GM21619 (cell line): ENCODE measurements around the gene CGB1.
"Not testable (repeated sequence)": the region's sequence is repeated elsewhere in the genome, so short reads cannot be mapped to it uniquely, and the experiment has no call there.

Experiments
- ATAC-seq: cut with Tn5 transposase; IDR thresholded peaks from one replicate; pipeline ENCODE4 v1.9.1; 2021; ENCODE audit not compliant: unreplicated experiment

CGB1 gene

GRCh38 chr19:49024233-49024632, 12.5 kb downstream of the CGB1 start, which contains the start of gene CGB3:
TSS of gene CGB3 (minus strand) at chr19:49024333. CDS start at chr19:49023971, 362 bp downstream.
- not testable (repeated sequence) for ATAC-seq

DNA sequence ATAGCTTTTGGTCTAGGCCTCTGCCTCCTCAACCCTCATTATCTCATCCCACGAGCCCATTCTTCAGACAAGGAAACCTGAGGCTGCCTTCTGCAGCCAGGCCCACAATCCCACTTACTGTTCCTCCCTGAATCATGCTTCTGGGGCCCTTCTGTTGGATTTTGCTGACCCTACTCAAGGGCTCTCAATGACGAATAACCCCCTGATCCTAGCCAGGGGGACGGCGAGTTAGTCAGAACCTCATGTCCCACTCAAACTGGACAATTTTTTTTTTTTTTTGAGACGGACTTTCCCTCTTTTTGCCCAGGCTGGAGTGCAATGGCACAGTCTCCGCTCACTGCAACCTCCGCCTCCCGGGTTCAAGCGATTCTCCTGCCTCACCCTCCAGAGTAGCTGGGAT, 14.6 kb downstream of the CGB1 start:
- no peak for ATAC-seq

DNA sequence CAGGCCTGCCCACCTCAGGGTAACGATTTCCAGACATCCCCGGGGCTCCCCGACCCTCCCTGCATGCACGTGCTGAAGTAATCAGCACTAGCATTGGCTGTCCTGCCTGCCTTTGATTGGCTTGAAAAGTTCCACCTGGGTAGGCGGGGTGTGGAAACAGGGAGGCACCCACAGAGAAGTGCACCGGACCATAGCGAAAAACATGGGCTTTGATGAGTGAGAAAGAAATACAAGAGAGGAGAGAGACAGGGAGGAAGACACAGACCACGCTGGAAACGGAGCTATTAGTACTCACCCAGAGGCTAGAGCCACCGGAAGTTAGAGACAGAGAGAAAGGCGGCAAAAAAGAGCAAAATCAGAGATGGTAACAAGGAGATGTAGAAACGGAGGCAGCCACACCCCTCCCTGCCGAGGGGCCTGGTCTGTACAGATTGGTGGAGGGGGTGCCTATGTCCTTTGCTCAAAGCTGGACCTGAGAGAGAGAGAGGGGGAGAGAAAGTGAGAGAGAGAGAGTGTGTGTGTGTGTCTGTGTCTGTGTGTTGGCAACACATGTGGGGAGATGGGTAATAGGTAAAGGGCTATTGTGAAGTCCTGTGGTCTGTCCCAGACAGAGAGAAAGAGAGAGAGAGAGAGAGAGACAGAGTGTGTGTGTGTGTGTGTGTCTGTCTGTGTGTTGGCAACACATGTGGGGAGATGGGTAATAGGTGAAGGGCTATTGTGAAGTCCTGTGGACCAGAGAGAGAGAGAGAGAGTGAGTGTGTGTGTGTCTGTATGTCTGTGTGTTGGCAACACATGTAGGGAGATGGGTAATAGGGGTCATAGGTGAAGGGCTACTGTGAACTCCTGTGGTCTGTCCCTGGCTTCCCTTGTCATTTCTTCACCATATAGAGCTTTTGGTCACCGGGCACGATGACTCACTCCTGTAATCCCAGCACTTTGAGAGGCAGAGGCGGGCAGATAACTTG, 15.5 kb downstream of the CGB1 start:
- no peak for ATAC-seq

DNA sequence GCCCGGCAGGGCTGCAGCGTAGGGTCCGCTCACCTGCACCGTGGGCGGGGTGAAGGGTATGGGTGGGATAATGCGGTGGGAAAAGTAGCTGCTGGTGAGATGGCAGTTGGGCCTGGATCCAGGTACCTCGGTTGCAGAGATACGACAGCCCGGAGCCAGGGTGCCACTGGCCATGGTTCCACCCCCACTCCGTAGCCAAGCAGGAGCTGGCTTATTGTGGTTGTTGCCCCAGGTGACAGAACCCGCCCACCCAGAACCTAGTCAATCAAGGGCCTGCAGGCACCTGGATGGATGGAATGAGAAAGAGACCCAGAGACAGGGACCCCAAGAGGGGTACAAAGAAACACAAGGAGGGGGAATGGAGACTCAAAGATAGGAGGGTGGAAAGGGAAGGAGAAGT, 16.4 kb downstream of the CGB1 start:
- no peak for ATAC-seq

DNA sequence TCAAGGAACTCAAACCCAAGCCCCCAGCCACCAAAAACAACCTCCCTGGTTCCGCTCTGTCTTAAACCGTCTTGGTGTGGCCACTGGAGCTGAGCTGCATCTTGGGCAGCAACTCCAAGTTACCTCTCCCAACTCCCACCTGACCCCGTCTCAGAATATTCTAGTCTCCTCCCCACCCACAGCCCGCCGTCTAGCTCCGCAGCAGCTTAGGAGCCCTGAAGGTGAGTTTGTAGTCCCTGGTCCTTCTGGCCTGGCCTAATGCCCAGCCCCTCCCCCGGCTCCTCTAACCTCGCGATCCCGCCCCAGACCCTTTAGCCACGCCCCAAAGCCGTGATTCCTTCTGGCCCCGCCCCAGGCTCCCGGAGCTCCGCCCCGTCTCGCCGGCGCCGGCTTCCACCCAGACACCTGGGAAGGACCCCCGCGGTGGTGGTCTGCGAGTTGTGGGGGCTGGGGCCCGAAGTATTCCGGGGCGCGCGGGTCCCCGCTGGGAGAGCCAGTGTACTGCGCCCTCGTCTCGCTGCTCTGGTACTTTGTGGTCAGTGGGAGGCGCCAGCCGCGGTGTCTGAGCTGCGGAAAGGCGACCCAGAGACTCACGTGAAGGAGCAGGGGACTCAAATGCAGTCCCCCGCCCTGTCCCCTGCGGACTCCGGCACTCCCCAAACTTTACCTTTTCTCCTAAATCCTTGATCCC, 17.3 kb downstream of the CGB1 start:
- ATAC-seq, result no peak

- ATAC-seq, result not testable (repeated sequence)
Observed at GRCh38 chr19:49018388-49019241, 18.1 kb downstream of the CGB1 start.

DNA sequence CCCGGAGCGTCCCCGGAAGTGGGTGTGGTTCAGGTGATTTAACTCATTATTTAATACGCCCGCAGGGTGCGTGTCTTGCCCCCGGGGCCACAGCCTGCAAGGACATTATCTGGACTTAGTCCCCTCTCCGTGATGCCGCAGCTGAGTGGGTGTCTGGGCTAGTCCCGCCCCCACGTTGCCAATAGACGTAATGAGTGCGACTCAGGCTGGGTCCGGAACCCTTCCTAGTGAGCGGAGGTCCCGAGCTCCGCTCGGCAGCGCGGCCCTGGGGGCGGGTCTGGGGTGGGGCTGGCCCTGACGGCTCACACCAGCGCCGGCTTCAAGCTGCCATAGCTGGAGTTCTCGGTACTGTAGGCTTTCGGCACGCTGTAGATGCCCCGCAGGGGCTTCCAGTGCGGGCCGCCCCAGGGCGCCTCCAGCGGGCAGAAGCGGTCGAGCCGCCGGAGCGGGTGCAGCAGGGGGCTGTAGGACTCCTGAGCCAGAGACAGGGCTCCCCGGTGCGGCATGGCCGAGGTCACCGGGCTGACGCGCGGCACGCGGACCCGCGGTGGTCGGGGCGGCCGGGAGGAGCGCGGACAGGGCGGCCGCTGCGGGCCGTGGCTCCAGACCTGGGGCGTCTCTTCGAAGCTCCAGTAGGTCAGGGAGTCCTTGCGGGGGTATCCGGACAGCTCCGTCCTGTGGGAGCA, 18.9 kb downstream of the CGB1 start:
- ATAC-seq, result no peak

DNA sequence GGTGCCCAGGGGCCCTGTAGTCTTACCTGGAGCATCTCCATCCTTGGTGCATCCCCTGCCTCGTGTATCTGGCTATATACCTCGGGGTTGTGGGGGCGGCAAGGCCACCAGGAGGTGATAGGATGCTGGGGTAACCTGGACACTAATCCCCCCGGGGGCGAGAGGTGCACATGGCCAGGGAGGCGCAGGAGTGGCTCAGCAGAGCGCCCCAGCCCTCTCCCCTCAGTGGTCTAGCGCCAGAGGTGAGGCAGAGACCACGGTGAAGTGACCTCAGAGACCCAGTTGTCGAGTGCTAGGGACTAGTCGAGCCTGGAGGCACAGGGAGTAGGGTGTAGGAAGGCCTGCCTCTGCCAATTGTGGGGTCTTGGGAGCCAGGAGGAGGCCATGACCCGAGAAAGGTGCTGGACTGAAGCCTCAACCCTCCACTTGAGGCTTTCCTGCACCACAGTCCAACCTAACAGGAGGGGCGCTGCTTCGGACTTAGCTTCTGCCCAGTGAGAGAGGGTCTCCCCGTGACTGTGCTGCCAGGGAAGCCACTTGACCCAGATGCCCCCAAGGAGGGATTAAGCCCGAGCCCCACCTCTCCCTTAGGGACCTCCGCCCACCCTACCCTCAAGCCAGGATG, 19.5 kb downstream of the CGB1 start, which contains the start of gene LHB:
Gene LHB, minus strand, starts transcription at position 51 of the 625 bp plus-strand sequence. Its CDS starts 10 bp downstream, at position 41.
- no peak for ATAC-seq

- no peak for ATAC-seq
Observed at GRCh38 chr19:49016067-49016839, 20.4 kb downstream of the CGB1 start.

GRCh38 chr19:49014870-49015255, 21.8 kb downstream of the CGB1 start:
- no peak for ATAC-seq

DNA sequence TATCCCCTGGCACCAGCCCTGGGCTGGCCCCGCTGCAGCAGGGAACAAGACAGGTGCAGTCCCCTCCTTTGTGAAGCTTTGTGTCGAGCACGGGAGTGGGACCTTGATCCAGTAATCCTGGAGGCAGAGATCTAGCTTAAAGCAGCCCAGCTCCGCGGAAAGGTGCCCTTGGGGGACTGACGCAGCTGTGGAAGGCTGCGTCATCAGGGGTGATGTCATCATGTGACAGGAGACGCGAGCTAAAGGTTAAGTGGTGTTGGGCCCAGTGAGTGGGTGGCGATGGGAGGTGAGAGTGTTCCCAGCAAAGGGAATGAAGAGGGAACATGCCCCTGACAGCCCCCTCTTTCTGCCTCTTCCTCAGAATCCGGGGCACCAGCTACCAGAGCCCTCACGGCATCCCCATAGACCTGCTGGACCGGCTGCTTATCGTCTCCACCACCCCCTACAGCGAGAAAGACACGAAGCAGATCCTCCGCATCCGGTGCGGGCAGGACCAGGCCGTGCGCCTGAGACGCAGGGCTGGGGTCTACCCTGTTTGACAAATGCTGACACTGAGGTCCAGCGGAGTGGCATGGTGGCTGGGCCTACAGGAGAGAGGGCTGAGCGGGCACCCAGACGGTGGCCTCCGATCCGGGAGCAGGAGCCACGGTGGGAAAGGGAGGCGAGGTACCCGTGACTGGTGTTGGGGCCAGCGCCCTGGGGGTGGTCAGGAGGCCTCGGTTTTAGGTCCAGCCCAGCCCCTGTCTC, 22.4 kb downstream of the CGB1 start:
- ATAC-seq, result no peak

DNA sequence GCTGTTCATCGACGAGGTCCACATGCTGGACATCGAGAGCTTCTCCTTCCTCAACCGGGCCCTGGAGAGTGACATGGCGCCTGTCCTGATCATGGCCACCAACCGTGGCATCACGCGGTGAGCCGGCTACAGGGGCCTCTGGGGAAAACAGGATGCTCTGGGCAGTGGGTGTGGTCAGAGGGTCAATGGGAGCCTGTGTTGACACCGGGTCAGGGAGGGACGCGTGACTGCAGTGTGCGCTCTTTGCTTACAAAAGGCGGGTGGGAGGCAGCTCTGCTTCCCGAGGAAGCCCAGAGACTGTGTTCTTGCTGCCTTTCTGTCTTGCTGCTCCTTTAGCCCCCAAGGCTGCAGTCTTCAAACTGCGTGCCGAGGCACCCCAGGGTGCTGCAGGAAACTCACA, 25.5 kb downstream of the CGB1 start:
- no peak for ATAC-seq

GRCh38 chr19:49010453-49010852, 26.2 kb downstream of the CGB1 start:
- ATAC-seq, result no peak

GRCh38 chr19:49009828-49010227, 26.9 kb downstream of the CGB1 start:
- ATAC-seq, result no peak

DNA sequence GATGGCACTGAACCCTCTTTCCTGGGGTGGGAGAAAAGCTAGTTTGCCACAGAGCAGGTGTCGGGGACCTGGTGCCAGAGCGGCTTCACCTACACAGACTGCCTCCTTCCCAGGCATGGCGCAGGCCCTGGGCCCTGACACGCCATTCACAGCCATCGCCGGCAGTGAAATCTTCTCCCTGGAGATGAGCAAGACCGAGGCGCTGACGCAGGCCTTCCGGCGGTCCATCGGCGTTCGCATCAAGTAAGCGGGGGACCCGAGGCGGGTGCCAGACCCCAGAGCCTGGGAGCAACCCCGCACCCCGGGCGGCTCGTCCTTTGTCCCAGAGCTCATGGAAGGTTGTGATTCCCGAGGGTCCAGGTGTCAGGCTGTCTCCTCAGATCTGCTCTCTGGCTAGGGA, 29.8 kb downstream of the CGB1 start:
- ATAC-seq, result no peak

- ATAC-seq, result no peak
Observed at GRCh38 chr19:49004964-49005614, 31.6 kb downstream of the CGB1 start.

DNA sequence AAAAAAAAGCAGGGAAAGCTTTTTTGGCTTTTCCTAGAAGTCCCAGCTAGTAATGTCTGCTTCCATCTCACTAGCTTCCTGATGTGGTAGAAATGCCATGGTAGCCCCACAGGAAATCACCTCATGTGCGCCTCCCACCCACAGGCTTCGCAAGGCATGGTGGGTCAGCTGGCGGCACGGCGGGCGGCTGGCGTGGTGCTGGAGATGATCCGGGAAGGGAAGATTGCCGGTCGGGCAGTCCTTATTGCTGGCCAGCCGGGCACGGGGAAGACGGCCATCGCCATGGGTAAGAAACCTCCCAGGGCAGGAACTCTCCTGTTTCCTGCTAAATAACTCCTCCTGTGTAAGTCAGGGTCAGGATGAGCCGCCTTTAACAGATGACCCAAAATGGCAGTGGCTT, 32.6 kb downstream of the CGB1 start:
- ATAC-seq, result no peak
